Muscle layer of duodenum (tissue), 2 donors: ENCODE data around the gene TIAM1.

Experiments used
- H3K27ac ChIP-seq: one replicate; pipeline ENCODE4 v1.7.0; 2013; ENCODE audit warnings: mild to moderate bottlenecking, low read length
- H3K27me3 ChIP-seq: one replicate; pipeline ENCODE4 v1.7.0; 2013; ENCODE audit warnings: low read depth, mild to moderate bottlenecking, control low read depth, low read length
- H3K36me3 ChIP-seq, 2 donors: one replicate each; pipeline ENCODE4 v1.7.0; 2013; ENCODE audit warnings: low read length in 2 of 2, control low read depth in 1 of 2, mild to moderate bottlenecking in 1 of 2; ENCODE audit not compliant: insufficient read depth in 2 of 2, control insufficient read depth in 1 of 2
- H3K4me1 ChIP-seq, 2 donors: one replicate each; pipeline ENCODE4 v1.7.0; 2013; ENCODE audit warnings: low read length in 2 of 2, mild to moderate bottlenecking in 2 of 2, control low read depth in 1 of 2, moderate library complexity in 1 of 2; ENCODE audit not compliant: insufficient read depth in 2 of 2, control insufficient read depth in 1 of 2
- H3K4me3 ChIP-seq, 2 donors: one replicate each; pipeline ENCODE4 v1.7.0; 2013; ENCODE audit warnings: low read length in 2 of 2, low read depth in 1 of 2, mild to moderate bottlenecking in 1 of 2
- H3K9me3 ChIP-seq, 2 donors: one replicate each; pipeline ENCODE4 v1.7.0; 2013; ENCODE audit warnings: low read length in 2 of 2, control low read depth in 1 of 2, mild to moderate bottlenecking in 1 of 2; ENCODE audit not compliant: control insufficient read depth in 1 of 2
- donor health status: healthy.

The TIAM1 gene

GRCh38 chr21:31298618-31299269 lies 45.3 kb downstream of the TIAM1 start:
- H3K36me3 ChIP-seq, result no peaks in the 10 kb centered on the region
- H3K27me3 ChIP-seq, result no peaks in the 10 kb centered on the region
- H3K27ac ChIP-seq, result no peak overlapping the region
- no peak overlapping the region for H3K4me3 ChIP-seq
- H3K4me1 ChIP-seq, result no peaks in the 10 kb centered on the region
- H3K9me3 ChIP-seq, result no peaks in the 10 kb centered on the region

GRCh38 chr21:31297806-31298205 lies 46.3 kb downstream of the TIAM1 start:
- H3K4me1 ChIP-seq, result no peaks in the 10 kb centered on the region
- H3K27me3 ChIP-seq, result no peaks in the 10 kb centered on the region
- H3K4me3 ChIP-seq, result no peak overlapping the region
- no peaks in the 10 kb centered on the region for H3K9me3 ChIP-seq
- no peak overlapping the region for H3K27ac ChIP-seq
- H3K36me3 ChIP-seq, result no peaks in the 10 kb centered on the region

DNA sequence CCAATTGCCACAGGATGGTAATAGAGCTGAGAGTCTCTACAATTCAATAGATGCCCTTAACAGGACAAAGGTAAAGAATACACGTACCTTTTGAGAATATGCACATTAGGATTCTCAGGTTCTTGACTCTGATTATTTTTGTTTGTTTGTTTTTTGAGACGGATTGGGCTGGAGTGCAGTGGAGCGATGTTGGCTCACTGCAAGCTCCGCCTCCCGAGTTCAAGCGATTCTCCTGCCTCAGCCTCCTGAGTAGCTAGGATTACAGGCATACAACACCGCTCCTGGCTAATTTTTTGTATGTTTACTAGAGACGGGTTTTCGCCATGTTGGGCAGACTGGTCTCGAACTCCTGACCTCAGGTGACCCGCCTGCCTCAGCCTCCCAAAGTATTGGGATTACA lies 48.4 kb downstream of the TIAM1 start:
- Histone ChIP-seq H3K9me3 (no peaks in the 10 kb centered on the region), H3K4me1 (no peaks in the 10 kb centered on the region), H3K4me3 (no peak overlapping the region), H3K27me3 (no peaks in the 10 kb centered on the region), H3K27ac (no peak overlapping the region), H3K36me3 (no peaks in the 10 kb centered on the region)

DNA sequence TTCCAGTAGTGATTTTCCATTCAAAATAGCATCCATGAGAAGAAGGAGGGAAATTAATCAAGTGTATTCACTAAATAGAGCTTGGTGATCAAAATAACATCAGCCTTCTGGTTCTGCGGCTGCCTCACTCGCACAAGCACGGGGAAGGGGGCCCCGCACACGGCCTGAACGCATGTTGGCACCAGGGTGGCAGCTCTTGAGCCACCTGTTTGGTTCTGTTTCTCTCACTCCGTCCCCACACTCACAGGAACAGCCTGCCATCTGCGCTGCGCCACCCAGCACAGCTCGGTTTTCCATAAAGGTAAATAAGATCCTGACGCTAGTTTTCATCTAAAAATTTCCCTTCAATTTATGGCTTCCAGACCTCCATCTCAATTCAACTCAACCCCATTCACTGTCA lies 49.4 kb downstream of the TIAM1 start:
- H3K27ac ChIP-seq, result no peak overlapping the region
- no peak overlapping the region for H3K4me3 ChIP-seq
- H3K4me1 ChIP-seq, result no peaks in the 10 kb centered on the region

DNA sequence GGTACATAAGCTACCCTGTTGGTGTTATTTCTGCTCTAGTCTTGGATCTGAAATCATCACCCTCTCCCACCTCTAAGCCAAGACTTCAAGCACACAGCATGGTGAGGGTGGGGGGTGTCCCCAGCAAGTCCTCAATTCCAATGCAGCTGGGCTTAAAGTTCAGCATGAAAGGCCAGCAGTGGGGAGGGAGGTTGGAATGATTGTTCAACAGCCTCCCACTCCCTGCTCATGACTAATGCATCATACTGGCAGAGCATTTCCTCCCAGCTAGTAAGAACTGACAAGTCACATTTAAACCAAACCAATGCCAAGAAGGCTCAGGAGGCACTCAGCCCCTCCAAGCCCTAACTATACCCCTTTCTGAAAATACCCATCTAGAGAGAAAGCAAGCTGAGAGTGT lies 50.1 kb downstream of the TIAM1 start:
- Histone ChIP-seq H3K4me3 (no peak overlapping the region), H3K9me3 (no peaks in the 10 kb centered on the region), H3K27me3 (no peaks in the 10 kb centered on the region), H3K27ac (no peak overlapping the region), H3K4me1 (no peaks in the 10 kb centered on the region), H3K36me3 (no peaks in the 10 kb centered on the region)

More for the DNA sequence above, 49.4 kb downstream of the TIAM1 start:
- H3K27me3 ChIP-seq, result no peaks in the 10 kb centered on the region
- H3K9me3 ChIP-seq, result no peaks in the 10 kb centered on the region
- H3K36me3 ChIP-seq, result no peaks in the 10 kb centered on the region

- H3K27me3 ChIP-seq, result no peaks in the 10 kb centered on the region
- no peaks in the 10 kb centered on the region for H3K36me3 ChIP-seq
- H3K4me3 ChIP-seq, result no peak overlapping the region
- H3K9me3 ChIP-seq, result no peaks in the 10 kb centered on the region
- H3K27ac ChIP-seq, result no peak overlapping the region
- no peaks in the 10 kb centered on the region for H3K4me1 ChIP-seq
These were observed 53.3 kb downstream of the TIAM1 start for GRCh38 chr21:31290765-31291164.

GRCh38 chr21:31289702-31290101 lies 54.4 kb downstream of the TIAM1 start:
- Histone ChIP-seq H3K9me3 (no peaks in the 10 kb centered on the region), H3K27me3 (no peaks in the 10 kb centered on the region), H3K27ac (no peak overlapping the region), H3K4me1 (no peaks in the 10 kb centered on the region), H3K36me3 (no peaks in the 10 kb centered on the region), H3K4me3 (no peak overlapping the region)

GRCh38 chr21:31288191-31288590 lies 55.9 kb downstream of the TIAM1 start:
- Histone ChIP-seq H3K27me3 (no peaks in the 10 kb centered on the region), H3K36me3 (no peaks in the 10 kb centered on the region), H3K4me3 (no peak overlapping the region), H3K27ac (no peak overlapping the region), H3K9me3 (no peaks in the 10 kb centered on the region), H3K4me1 (no peaks in the 10 kb centered on the region)

- Histone ChIP-seq H3K27me3 (no peaks in the 10 kb centered on the region), H3K9me3 (no peaks in the 10 kb centered on the region), H3K4me1 (no peaks in the 10 kb centered on the region), H3K27ac (no peak overlapping the region), H3K4me3 (no peak overlapping the region), H3K36me3 (no peaks in the 10 kb centered on the region)
These were observed 56.9 kb downstream of the TIAM1 start for GRCh38 chr21:31287201-31287600.

GRCh38 chr21:31286621-31287020 lies 57.4 kb downstream of the TIAM1 start:
- H3K4me3 ChIP-seq, result no peak overlapping the region
- no peak overlapping the region for H3K27ac ChIP-seq
- no peaks in the 10 kb centered on the region for H3K27me3 ChIP-seq
- H3K9me3 ChIP-seq, result no peaks in the 10 kb centered on the region
- no peaks in the 10 kb centered on the region for H3K36me3 ChIP-seq
- no peaks in the 10 kb centered on the region for H3K4me1 ChIP-seq

- Histone ChIP-seq H3K27ac (no peak overlapping the region), H3K4me1 (no peaks in the 10 kb centered on the region)
These were observed 59.2 kb downstream of the TIAM1 start for GRCh38 chr21:31284797-31285397.

DNA sequence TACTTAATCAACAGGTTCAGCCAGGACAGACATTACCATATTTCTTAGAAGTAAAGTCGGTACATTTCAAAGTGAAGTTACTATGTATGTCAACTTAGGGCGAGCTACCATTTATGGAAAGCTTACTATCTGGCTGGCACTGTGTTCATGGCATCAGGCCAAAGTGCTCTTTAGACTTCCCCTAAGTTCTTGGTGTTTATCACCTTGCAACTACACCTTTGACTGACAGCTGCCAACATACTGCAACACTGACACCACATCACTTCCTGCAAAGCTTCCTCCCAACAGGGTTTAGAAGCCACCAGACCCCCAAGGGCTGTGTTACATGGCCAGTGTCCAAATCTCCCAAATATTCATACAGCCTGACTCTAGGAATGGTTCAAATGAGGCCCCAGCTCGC lies 61.0 kb downstream of the TIAM1 start:
- Histone ChIP-seq H3K4me3 (no peak overlapping the region), H3K27me3 (no peaks in the 10 kb centered on the region), H3K36me3 (no peaks in the 10 kb centered on the region), H3K27ac (no peak overlapping the region), H3K4me1 (no peaks in the 10 kb centered on the region), H3K9me3 (no peaks in the 10 kb centered on the region)

More at GRCh38 chr21:31284797-31285397, 59.2 kb downstream of the TIAM1 start:
- Histone ChIP-seq H3K4me3 (no peak overlapping the region), H3K27me3 (no peaks in the 10 kb centered on the region), H3K36me3 (no peaks in the 10 kb centered on the region), H3K9me3 (no peaks in the 10 kb centered on the region)
